H1 (cell line): ENCODE measurements around the gene RBM19. TPM values are rescaled to one million over a fixed set of nuclear protein-coding genes. Genes with fewer than 3 reads are reported as not detected.

Source experiments
- CTCF ChIA-PET: fragments of 300-600 bp; sonication (Branson Sonifier 250); formaldehyde crosslinking; loops from one replicate; lab custom pipeline; 2021; ENCODE audit not compliant: partially characterized antibody; lab: Charles Lee
- POLR2A ChIA-PET: fragments of 300-600 bp; sonication (Branson Sonifier 250); formaldehyde crosslinking; loops from one replicate; lab custom pipeline; 2021; ENCODE audit warnings: inconsistent platforms; ENCODE audit not compliant: partially characterized antibody; lab: Charles Lee
- DNase-seq, 2 experiments: peaks; one replicate each; pipeline versions ENCODE4 v3.0.0 to v3.0.0-alpha.2; 2010 to 2022; ENCODE audit warnings: low spot score in 2 of 2, low read depth in 1 of 2, mixed read lengths in 1 of 2
- FAIRE-seq: peaks from 2 replicates; lab custom pipeline; 2011; peaks lifted over from hg19 to GRCh38; lab: Jason Lieb, UNC
- H2AFZ ChIP-seq: 2 replicates; pipeline ENCODE4 v1.8.1; 2012; ENCODE audit warnings: low read length, inconsistent platforms
- H2AK5ac ChIP-seq: 2 replicates; pipeline ENCODE4 v1.6.1; 2013; ENCODE audit warnings: low read depth, low read length
- H2BK120ac ChIP-seq: replicated peaks from 2 replicates; pipeline ENCODE3; 2013; ENCODE audit warnings: low read depth, low read length, inconsistent platforms
- H2BK12ac ChIP-seq: 2 replicates; pipeline ENCODE4 v1.6.1; 2013; ENCODE audit warnings: low read depth, low read length
- H2BK15ac ChIP-seq: 2 replicates; pipeline ENCODE4 v1.6.1; 2013; ENCODE audit warnings: low read length
- H2BK20ac ChIP-seq: 2 replicates; pipeline ENCODE4 v1.6.1; 2013; ENCODE audit warnings: low read length
- H2BK5ac ChIP-seq: 2 replicates; pipeline ENCODE4 v1.6.1; 2013; ENCODE audit warnings: low read depth, low read length
- H3K14ac ChIP-seq: 2 replicates; pipeline ENCODE4 v1.6.1; 2013; ENCODE audit warnings: inconsistent platforms; ENCODE audit not compliant: insufficient read length
- H3K18ac ChIP-seq: 2 replicates; pipeline ENCODE4 v1.6.1; 2013; ENCODE audit warnings: low read length; ENCODE audit errors: extremely low read depth
- H3K23ac ChIP-seq: 2 replicates; pipeline ENCODE4 v1.6.1; 2013; ENCODE audit warnings: inconsistent platforms; ENCODE audit not compliant: insufficient read length
- H3K23me2 ChIP-seq: 2 replicates; pipeline ENCODE4 v1.6.1; 2013; ENCODE audit warnings: low read depth, low read length
- H3K27ac ChIP-seq: 2 replicates; pipeline ENCODE4 v1.6.1; 2011; ENCODE audit warnings: low read depth, low read length, inconsistent platforms
- H3K27me3 ChIP-seq, 4 experiments: replicated peaks in 1 of 4; 1 replicate in 1 of 4; 2 replicates in 3 of 4; pipeline versions ENCODE4 v1.6.1 to v1.8.1; 2011 to 2013; ENCODE audit warnings: low read length in 3 of 4, mild to moderate bottlenecking in 3 of 4, inconsistent platforms in 2 of 4, mixed read lengths in 2 of 4, moderate library complexity in 1 of 4; ENCODE audit not compliant: control insufficient read depth in 3 of 4, insufficient read depth in 3 of 4; ENCODE audit errors: extremely low read depth in 1 of 4
- H3K36me3 ChIP-seq, 4 experiments: 2 replicates each; pipeline versions ENCODE4 v1.6.1 to v1.8.1; 2011 to 2013; ENCODE audit warnings: mild to moderate bottlenecking in 4 of 4, low read length in 3 of 4, moderate library complexity in 2 of 4, control low read depth in 1 of 4, inconsistent platforms in 1 of 4; ENCODE audit not compliant: insufficient read depth in 4 of 4, control insufficient read depth in 2 of 4
- H3K4ac ChIP-seq: replicated peaks from 2 replicates; pipeline ENCODE3; 2013; ENCODE audit warnings: low read length, low read depth, mixed read lengths, inconsistent platforms; ENCODE audit not compliant: insufficient read length
- H3K4me1 ChIP-seq, 4 experiments: replicated peaks in 1 of 4; 1 replicate in 1 of 4; 2 replicates in 3 of 4; pipeline versions ENCODE4 v1.6.1 to v1.8.1; 2011 to 2013; ENCODE audit warnings: low read length in 3 of 4, inconsistent platforms in 2 of 4, mixed read lengths in 1 of 4; ENCODE audit not compliant: insufficient read depth in 4 of 4, control insufficient read depth in 3 of 4
- H3K4me2 ChIP-seq, 2 experiments: 2 replicates each; pipeline versions ENCODE4 v1.6.1 to v1.8.1; 2011 to 2013; ENCODE audit warnings: low read depth in 2 of 2, low read length in 2 of 2, control low read depth in 1 of 2, inconsistent platforms in 1 of 2, mild to moderate bottlenecking in 1 of 2; ENCODE audit not compliant: insufficient read depth in 1 of 2
- H3K4me3 ChIP-seq, 4 experiments: fragments of 200-600, 300-600 bp in 1 of 4; sonication (generic), shearing (Covaris generic), sonication (Bioruptor Twin) in 1 of 4; 2 replicates each; pipeline versions ENCODE4 v1.5.1 to v1.8.1; 2011 to 2016; ENCODE audit warnings: low read length in 4 of 4, low read depth in 3 of 4, control low read depth in 2 of 4, inconsistent platforms in 2 of 4, mild to moderate bottlenecking in 2 of 4, mixed read lengths in 1 of 4, moderate library complexity in 1 of 4; ENCODE audit not compliant: insufficient read depth in 2 of 4; ENCODE audit errors: extremely low read depth in 1 of 4
- H3K56ac ChIP-seq: replicated peaks from 2 replicates; pipeline ENCODE3; 2013; ENCODE audit warnings: low read depth, mild to moderate bottlenecking, mixed read lengths, low read length, inconsistent platforms; ENCODE audit not compliant: insufficient read length
- H3K79me1 ChIP-seq: 2 replicates; pipeline ENCODE4 v1.6.1; 2013; ENCODE audit warnings: low read depth, low read length, control low read depth
- H3K79me2 ChIP-seq, 2 experiments: 2 replicates each; pipeline versions ENCODE4 v1.6.1 to v1.8.1; 2012 to 2013; ENCODE audit warnings: low read length in 2 of 2, mild to moderate bottlenecking in 2 of 2, inconsistent platforms in 1 of 2; ENCODE audit not compliant: insufficient read depth in 2 of 2, control insufficient read depth in 1 of 2
- H3K9ac ChIP-seq, 4 experiments: replicated peaks in 1 of 4; 1 replicate in 1 of 4; 2 replicates in 3 of 4; pipeline versions ENCODE4 v1.6.1 to v1.8.1; 2011 to 2013; ENCODE audit warnings: low read depth in 3 of 4, low read length in 3 of 4, control low read depth in 2 of 4, mild to moderate bottlenecking in 2 of 4, moderate library complexity in 2 of 4, inconsistent platforms in 1 of 4; ENCODE audit errors: extremely low read depth in 1 of 4
- H3K9me3 ChIP-seq, 2 experiments: 2 replicates each; pipeline versions ENCODE4 v1.6.1 to v1.8.1; 2012 to 2013; ENCODE audit warnings: mild to moderate bottlenecking in 2 of 2, moderate library complexity in 2 of 2, control low read depth in 1 of 2, inconsistent platforms in 1 of 2, low read depth in 1 of 2, low read length in 1 of 2, mixed read lengths in 1 of 2; ENCODE audit not compliant: insufficient read depth in 2 of 2
- H4K20me1 ChIP-seq, 2 experiments: replicated peaks in 1 of 2; 2 replicates each; pipeline versions ENCODE3 to v1.8.1; 2011 to 2013; ENCODE audit warnings: inconsistent platforms in 2 of 2, low read length in 2 of 2, mild to moderate bottlenecking in 1 of 2; ENCODE audit not compliant: insufficient read depth in 2 of 2, control insufficient read depth in 1 of 2
- H4K5ac ChIP-seq: 2 replicates; pipeline ENCODE4 v1.6.1; 2013; ENCODE audit warnings: low read length, low read depth, mixed read lengths, inconsistent platforms; ENCODE audit not compliant: insufficient read length
- H4K8ac ChIP-seq: 2 replicates; pipeline ENCODE4 v1.8.0; 2013; ENCODE audit warnings: mild to moderate bottlenecking, moderate library complexity, low read length, inconsistent platforms; ENCODE audit not compliant: insufficient read depth; ENCODE audit errors: extremely low read depth
- H4K91ac ChIP-seq: replicated peaks from 2 replicates; pipeline ENCODE3; 2013; ENCODE audit warnings: low read length, mixed read lengths, inconsistent platforms; ENCODE audit not compliant: insufficient read length
- SIX5 ChIP-seq: IDR thresholded peaks from 2 replicates; pipeline ENCODE4 v1.6.1; 2011; ENCODE audit warnings: mild to moderate bottlenecking, low read depth, low read length
- whole genome bisulfite sequencing, 2 experiments: shearing (Covaris generic) in 1 of 2; methylation state at CpG; one replicate each; pipeline versions ENCODE4 v1.1.6 to v1.1.7; 2013 to 2015; ENCODE audit warnings: low lambda C conversion rate in 2 of 2, mixed read lengths in 2 of 2, inconsistent platforms in 1 of 2, low coverage in 1 of 2, missing lambda C conversion rate in 1 of 2; ENCODE audit not compliant: insufficient replicate concordance in 2 of 2, insufficient coverage in 1 of 2, insufficient read length in 1 of 2; ENCODE audit errors: extremely low coverage in 1 of 2, missing lambda C conversion rate in 1 of 2; 5-methylcytosine and 5-hydroxymethylcytosine counted together
- polyA plus RNA-seq, 7 experiments: library from polyadenylated mRNA; depleted of rRNA in 3 of 7; stranded (reverse) in 5 of 7; unstranded in 2 of 7; fragments of >200 nt in 5 of 7; fragments of 200-250 nt in 2 of 7; gene quantifications; 1 replicate in 5 of 7; 2 replicates in 1 of 7; 4 replicates in 1 of 7; pipeline versions ENCODE4 v1.2.1 to v1.2.3, GENCODE V29; 2011 to 2013; ENCODE audit warnings: missing spikeins in 2 of 7, mixed read lengths in 2 of 7
- total RNA-seq: library from RNA; stranded (reverse); fragmentation: NEBNext Ultra II Directional; extraction: Animal tissue kit (Norgen Biotek cat#: 25700); gene quantifications from 2 replicates; pipeline ENCODE4 v1.2.1, GENCODE V29; 2021

RBM19 gene
- total and polyA plus RNA-seq, 2 of the 8 experiments (the other 6 are each of a cell fraction or from before 2014, with no cell fraction given): 23.4 to 61.9 TPM

- Histone ChIP-seq H3K9me3 (no peaks in the 10 kb centered on the region), H3K4me1 (peaks cover 0 to 5% (median 2%) of the 10 kb centered on the region in 4 experiments; a peak in 4 of 7 replicates), H3K56ac (no peak overlapping the region), H2BK15ac (no peak overlapping the region), H3K9ac (no peak overlapping the region)
- no peak for TF ChIP-seq SIX5
- TF ChIP-seq, all 59 proteins: peak for 0
- POLR2A ChIA-PET: no interaction called here
- Histone ChIP-seq H4K91ac (no peak overlapping the region), H3K79me2 (no peaks in the 10 kb centered on the region), H3K18ac (no peak overlapping the region), H2AFZ (no peak overlapping the region), H3K27ac (no peak overlapping the region), H3K36me3 (no peaks in the 10 kb centered on the region), H3K4ac (no peak overlapping the region), H2BK120ac (no peak overlapping the region), H2BK12ac (no peak overlapping the region), H3K14ac (no peak overlapping the region), H3K4me3 (no peak overlapping the region), H2BK20ac (no peak overlapping the region), H4K8ac (no peak overlapping the region), H2AK5ac (no peak overlapping the region), H3K23ac (no peak overlapping the region), H4K20me1 (no peaks in the 10 kb centered on the region), H3K23me2 (no peaks in the 10 kb centered on the region), H3K4me2 (no peak overlapping the region), H3K27me3 (no peaks in the 10 kb centered on the region), H2BK5ac (no peak overlapping the region), H4K5ac (no peak overlapping the region), H3K79me1 (no peaks in the 10 kb centered on the region)
- FAIRE-seq: no peak
- 91% methylated on average over 3 of the region's 3 CpGs; no CpG with 5 or more reads in 1 of the 2 experiments for WGBS, 2 experiments
- CTCF ChIA-PET: interaction anchor here (0.7 to 4.7 kb wide), 6 partner anchors 10 to 53 kb away, joined by 3 to 19 read pairs (median 4); no protein-coding TSS in a partner anchor
- DNase-seq: no peak
Measured at GRCh38 chr12:113887906-113888305, 78.2 kb downstream of the RBM19 start.
